HG02938 (cell line): ENCODE measurements around the gene TAS2R31.
"Not testable (repeated sequence)": the region's sequence is repeated elsewhere in the genome, so short reads cannot be mapped to it uniquely, and the experiment has no call there.

Source experiments
- ATAC-seq: cut with Tn5 transposase; IDR thresholded peaks from one replicate; pipeline ENCODE4 v1.9.1; 2021; ENCODE audit warnings: mild to moderate bottlenecking, moderate library complexity; ENCODE audit not compliant: unreplicated experiment

The TAS2R31 gene, protein sequence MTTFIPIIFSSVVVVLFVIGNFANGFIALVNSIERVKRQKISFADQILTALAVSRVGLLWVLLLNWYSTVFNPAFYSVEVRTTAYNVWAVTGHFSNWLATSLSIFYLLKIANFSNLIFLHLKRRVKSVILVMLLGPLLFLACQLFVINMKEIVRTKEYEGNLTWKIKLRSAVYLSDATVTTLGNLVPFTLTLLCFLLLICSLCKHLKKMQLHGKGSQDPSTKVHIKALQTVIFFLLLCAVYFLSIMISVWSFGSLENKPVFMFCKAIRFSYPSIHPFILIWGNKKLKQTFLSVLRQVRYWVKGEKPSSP

DNA sequence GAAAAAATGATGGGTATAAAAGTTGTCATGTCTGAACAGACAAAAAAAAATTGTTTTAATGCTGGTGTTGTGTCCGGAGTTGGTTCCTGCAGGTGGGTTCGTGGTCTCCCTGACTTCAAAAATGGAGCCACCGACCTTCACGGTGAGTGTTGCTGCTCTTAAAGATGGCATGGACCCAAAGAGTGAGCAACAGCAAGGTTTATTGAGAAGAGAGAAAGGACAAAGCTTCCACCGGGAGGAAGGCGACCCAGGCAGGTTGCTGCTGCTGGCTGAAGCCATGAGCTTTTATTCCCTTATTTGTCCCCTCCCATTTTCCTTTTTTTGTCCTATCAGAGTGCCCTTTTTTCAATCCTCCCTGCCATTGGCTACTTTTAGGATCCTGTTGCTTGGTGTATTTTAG is at the start of gene TAS2R31:
TSS of gene TAS2R31 (minus strand) at position 101 of the 400 bp plus-strand sequence. CDS start at position 29, 72 bp downstream.
- no peak for ATAC-seq

DNA sequence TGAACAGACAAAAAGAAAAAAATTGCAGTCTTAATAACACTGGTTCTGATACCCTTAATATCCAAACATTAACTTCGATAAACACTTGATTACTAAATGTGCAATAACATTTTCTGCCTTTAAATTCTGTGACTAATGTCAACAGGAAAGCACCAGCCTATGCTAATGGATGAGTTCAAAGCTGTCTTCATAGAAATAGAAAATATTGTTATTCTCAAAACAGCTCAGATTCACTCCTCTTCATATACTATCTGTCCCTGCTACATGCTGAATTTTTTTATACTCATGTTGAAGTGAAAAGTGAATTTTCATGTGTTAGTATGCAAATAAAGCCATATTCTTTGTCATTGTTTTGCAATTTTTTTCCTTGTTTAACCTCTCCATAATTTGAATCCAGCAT is 47.0 kb upstream of the TAS2R31 start:
- ATAC-seq = no peak

DNA sequence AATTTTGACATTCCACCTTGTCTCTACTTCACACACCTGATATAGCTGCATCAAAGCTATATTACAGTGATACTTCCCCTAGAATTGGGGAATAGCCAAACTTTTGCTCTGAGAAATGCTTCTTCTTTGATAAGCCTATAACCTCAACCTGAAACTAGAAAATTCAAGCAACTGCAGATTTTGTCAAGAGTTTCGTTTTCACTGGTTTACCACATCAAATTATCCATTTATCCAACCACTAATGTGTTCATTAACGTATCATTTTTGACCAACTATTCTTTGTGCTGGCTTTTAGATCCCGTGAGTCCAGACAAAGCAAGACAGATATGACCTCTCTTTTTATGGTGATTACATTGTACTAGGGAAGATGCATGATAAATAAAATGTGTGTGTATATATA is 44.4 kb upstream of the TAS2R31 start:
- no peak for ATAC-seq

DNA sequence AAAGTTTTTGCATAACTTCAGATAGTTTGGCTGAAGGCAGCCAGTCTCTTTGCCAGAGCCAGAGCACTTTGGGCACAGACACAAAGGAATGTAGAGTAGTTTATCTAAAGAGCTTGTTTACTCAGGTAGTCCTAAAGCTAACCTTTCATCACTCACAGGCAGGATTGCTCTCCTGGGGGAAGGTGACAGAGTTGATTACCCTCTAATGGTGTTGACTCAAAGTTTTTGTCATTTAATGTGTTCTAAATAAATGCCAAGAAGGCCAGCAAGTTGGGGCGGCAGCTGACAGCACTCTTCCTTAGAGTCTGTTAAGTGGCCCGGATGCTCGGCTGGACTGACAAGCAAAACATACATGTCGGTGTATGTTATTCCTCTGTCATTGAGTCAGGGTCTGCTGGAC is 40.2 kb upstream of the TAS2R31 start:
- ATAC-seq = no peak

DNA sequence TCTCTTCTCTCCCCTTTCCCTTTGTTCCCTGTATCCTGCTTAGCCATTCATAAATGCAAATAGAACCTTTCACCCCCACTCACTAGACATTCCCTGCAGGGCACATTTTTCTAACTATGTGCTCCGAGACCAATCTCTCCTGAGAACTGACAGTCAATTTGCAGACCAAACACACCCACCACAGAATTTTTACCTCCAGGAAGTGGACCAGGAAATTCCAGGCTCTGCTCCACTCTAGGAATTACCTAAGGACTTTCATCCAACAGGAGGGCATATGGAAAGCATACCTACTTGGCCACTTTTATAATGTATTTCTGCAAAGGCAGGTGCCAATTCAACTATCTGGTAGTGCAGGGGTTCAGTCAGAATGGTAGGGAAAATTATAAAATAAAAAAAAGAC is 39.8 kb upstream of the TAS2R31 start:
- no peak for ATAC-seq

DNA sequence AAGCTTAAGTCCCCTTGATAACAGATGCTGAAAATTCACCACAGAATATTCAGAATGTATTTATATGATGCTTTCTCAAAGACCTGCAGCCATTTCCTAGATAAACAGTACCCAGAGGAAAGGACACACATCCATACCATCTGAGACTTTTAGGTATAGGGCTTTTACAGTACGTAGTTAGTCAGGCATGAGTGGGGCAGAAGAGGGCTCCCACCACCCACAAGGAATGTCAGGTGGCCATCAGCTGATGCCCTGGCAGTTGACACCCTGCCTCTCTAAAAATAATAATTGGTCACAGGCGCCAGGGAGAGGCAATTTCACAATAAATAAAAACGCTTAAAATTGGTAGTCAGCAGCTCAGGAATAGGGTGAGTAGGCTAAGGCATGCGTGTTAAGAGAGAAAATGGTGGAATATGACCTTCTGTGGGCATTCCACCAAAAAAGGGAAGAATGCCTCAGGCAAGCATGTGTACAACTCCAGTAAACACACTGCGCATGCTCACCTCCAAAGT is 38.7 kb upstream of the TAS2R31 start:
- no peak for ATAC-seq

DNA sequence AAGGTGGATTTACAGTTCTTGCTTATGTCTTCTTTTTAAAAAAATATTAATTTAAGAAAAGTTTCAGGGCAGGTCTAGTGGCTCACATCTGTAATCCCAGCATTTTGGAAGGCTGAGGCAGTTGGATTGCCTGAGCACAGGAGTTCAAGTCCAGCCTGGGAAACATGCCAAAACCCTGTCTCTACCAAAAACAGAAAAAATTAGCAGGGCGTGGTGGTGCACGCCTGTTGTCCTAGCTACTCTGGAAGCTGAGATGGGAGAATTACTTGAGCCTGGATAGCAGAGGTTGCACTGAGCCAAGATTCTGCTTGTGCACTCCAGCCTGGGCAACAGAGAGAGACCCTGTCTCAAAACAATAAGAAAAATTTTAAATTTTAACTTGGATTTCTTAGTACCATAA is 36.3 kb upstream of the TAS2R31 start:
- no peak for ATAC-seq

DNA sequence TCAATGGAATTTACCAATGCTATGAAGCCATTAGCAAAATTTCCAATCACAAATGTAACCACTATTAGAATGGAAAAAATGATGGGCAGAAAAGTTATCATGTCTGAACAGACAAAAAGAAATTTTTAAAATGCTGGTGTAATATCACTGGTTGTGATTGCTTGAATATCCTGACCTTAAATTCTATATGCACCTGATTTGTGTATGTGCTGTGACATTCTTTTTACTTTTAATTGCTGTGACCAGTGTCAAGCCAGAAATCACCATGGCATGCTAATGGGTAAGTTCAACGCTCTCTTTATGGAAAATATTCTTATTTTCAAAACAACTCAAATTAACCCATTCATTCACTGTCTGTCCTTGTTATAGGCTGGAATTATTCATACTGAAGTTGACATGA is 31.0 kb upstream of the TAS2R31 start, which contains the start of gene TAS2R46:
TSS of gene TAS2R46 (minus strand) at position 101 of the 400 bp plus-strand sequence. CDS start at position 101, 0 bp downstream.
- not testable (repeated sequence) for ATAC-seq

DNA sequence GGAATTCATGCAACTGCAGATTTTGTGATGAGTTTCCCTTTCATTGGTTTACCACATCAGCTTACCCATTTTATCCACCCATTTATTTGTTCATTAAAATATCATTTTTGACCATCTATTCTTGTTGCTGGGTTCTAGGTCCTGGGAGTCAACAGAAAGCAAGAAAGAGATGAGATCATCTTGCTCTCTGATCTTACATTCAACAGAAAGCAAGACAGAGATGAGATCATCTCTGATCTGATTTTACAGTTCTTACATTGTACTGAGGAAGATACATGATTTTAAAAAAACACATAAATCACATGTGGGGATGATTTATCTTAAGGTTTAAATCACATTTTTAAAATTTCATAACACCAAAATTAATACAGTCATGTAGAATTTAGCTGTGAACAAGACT is 28.6 kb upstream of the TAS2R31 start:
- no peak for ATAC-seq

DNA sequence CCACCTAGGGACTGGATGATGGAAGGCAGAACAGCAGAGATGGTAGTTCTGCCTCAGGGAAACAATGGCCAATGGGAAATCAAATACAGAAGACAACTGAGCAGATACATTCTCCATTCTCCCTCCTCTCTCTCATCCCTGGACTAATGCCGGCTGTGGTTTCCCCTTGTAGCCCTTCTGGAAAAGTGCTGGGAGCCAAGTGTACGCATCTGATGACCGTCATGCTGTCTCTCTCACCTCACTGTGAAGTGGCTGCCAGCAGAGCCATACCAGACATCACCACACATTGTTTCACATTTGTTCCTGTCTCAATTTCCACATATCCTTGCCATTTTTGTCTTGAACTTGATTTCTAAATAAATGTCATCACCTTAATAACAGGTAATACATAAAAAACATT is 27.8 kb upstream of the TAS2R31 start:
- ATAC-seq = no peak

DNA sequence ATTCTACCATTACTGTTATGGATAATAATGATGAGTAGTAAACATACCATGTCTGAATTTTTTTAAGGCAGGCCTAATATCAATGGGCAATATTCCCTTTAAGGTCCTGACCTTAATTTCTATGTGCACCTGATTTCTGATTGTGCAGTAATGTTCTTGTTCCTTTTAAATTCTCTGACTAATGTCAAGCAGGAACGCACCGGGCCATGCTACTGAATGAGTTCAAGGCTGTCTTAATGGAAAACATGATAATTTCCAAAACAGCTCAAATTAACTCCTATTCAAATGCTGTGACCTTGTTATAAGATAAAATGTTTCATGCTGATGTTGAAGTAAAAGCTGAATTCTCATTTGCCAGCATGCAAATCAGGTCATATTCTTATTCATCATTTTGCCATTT is 24.1 kb upstream of the TAS2R31 start:
- ATAC-seq = no peak

DNA sequence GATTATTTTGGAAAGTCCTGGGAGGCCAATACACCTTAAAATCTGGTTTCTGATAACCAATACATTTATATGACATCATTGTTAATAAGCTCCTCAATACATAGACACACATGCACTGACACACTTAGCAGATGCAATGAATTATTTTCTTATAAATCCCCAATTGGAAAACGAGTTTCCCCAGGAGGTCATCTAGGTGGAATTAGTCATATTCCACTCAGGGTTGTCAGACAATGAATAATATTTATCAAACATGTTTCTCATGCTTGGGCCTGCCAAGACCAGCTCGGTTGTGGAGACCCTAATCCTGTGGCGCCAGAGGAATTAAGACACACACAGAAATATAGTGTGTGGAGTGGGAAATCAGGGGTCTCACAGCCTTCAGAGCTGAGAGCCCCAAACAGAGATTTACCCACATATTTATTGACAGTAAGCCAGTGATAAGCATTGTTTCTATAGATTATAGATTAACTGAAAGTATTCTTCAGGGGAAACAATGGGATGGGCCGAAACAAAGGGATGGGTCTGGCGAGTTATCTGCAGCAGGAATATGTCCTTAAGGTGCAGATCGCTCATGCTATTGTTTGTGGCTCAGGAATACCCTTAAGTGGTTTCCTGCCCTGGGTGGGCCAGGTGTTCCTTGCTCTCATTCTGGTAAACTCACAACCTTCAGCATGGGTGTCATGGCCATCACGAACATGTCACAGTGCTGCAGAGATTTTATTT is 18.8 kb upstream of the TAS2R31 start:
- not testable (repeated sequence) for ATAC-seq

DNA sequence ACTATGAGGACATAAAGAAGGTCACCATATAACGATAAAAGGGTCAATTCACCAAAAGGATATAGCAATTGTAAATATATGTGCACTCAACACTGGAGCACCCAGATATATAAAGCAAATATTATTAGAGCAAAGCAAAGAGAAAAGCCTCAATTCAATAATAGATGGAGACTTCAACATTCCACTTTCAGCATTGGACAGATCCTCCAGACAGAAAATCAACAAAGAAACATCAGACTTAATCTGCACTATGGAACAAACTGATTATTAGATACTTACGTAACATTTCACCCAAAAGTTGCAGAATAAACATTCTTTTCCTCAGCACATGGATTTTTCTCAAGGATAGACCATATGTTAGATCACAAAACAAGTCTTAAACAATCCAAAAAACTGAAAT is 10.2 kb upstream of the TAS2R31 start:
- ATAC-seq = not testable (repeated sequence)

DNA sequence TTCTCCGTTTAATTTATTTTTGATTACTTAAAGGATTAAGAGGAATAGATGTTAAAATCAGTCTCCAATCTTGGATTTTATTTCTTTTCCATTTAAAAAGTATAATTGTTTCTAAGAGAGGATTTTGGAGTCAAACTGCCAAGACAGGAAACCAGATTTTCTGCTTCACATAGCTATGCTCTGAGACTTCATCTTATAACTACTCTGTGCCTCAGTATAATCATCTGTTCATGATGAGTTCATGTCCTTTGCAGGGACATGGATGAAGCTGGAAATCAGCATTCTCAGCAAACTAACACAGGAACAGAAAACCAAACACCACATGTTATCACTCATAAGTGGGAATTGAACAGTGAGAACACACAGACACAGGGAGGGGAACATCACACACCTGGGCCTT is 9.0 kb upstream of the TAS2R31 start:
- ATAC-seq = no peak

DNA sequence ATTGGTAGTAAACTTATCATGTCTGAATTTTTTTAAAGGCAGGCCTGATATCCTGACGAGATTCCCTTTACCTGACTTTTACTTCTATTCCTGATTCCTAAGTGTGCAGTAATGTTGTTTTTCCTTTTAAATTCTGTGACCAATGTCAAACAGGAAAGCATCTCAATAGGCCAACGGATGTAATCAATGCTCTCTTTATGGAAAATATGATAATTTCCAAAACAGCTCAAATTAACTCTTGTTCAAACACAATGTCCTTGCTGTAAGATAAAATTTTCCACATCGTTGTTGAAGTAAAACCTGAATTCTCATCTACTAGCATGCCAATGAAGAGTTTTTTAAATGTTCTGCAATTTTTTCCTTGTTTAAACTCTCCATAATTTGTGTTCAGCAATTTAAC is 8.0 kb upstream of the TAS2R31 start:
- ATAC-seq = no peak

DNA sequence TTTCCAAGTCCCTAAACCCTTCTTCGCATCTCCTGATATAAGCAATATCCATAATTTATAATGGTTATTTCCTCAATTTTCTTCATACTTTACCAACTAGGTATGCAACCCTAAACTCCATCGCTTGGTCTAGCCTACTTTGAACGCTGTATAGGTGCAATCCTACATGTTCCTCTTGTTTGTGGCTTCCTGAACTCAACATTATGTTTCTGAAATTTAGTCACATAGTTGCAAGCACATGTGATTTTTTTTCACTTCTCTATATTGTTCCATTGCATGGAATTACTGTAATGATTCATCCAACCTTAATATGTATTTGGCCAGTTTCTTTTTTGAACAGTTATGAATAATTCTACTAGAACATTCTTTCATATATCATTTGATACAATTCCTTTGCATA is 2.8 kb upstream of the TAS2R31 start:
- not testable (repeated sequence) for ATAC-seq

DNA sequence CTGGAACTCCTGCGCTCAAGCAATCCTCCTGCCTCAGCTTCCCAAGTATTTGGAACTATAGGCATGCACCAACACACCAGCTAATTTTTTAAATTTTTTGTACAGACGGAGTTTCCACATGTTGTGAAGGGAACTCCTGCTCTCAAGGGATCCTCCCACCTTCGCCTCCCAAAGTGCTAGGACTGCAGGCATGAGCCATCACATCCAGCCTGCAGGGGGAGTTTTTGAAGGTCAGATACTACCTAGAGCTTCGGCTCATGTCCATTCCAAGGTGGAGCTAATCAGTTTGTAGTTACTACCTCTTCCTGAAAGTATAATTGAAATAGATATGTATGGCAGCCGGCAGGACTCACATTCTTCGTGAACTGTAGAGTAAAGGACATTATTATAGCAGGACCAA is 5.1 kb downstream of the TAS2R31 start:
- ATAC-seq = no peak

DNA sequence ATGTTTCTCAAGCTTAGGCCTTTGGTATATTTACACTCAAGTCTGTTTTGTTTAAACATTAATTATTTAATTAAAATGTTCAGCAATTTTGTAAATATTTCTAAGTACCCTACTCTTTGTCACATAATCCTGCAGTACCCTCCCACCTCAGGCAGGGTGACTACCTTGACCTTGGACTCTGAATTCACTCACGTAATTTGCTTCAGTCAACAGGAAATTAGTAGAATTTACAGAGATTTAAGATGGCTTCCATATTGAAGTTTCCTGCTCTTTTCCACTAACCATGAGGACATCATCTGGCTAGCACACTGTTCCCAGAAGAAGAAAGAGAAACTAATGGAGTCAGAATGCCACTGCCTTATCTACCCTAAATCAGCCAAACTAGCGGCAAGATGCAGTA is 7.8 kb downstream of the TAS2R31 start:
- ATAC-seq = no peak

DNA sequence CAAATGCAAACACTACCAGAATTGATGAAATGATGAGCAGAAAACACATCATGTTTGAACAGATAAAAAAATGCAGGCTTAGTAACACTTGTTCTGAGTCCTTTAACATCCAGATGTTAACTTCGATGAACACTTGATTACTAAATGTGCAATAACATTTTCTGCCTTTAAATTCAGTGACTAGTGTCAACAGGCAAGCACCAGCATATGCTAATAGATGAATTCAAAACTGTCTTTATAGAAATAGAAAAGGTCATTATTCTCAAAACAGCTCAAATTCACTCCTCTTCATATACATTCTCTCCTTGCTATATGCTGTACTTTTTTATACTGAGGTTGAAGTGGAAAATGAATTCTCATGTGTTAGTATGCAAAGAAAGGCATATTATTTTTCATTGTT is 8.7 kb downstream of the TAS2R31 start, which contains the start of gene TAS2R19:
TSS of gene TAS2R19 (minus strand) at position 101 of the 400 bp plus-strand sequence. CDS start at position 52, 49 bp downstream.
- no peak for ATAC-seq

DNA sequence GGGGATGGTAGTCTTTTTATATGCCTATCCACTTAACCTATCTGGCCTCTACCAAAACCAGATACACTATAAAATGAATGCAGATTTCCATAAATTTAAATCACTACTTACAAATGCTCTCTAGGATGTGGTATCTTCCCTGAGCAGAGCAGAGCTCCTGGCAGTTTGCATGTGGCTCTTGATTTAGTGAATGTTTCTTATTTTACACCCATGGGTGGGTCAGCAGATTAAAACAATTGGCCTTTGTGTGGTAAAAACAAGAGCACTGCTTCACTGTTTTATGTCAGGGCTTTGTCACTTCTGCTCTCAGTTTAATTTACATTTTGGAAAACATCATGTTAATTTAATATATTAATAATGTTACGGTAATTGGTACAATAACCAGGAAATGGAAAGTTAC is 14.3 kb downstream of the TAS2R31 start:
- no peak for ATAC-seq

DNA sequence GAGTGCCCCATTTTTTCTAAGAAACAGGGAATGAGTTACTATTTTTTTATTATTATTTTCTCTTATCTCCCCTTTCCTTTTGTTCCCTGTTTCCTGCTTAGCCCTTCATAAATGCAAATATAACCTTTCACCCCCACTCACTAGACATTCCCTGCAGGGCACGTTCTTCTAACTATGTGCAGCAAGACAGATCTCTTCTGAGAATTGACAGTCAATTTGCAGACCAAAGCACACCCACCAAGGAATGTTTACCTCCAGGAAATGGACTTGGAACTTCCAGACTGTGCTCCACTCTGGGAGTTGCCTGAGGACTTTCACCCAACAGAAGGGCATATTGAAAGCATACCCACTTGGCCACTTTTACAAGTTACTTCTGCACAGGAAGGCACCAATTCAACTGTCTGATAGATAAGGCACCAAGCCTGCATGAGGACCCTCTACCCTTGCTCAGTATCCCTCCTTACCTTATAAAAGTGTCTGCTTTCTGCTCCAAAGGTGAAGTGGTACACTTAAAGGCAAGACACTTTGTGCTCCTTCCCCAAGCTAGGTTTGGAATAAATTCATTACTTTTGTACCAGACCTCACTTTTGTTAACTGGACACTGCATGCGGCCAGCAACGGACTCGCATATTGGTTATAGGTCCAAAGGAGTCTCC is 15.3 kb downstream of the TAS2R31 start:
- no peak for ATAC-seq
